ENCODE results near the gene TBX20.

GRCh38 chr7:35261476-35262285 is 7.8 kb upstream of the TBX20 start:
- TF ChIP-seq ZBTB21 (tag by site-specific recombination; IDR thresholded peaks at IDR 0.05) (no peak), ZNF658 (tag by site-specific recombination; IDR thresholded peaks at IDR 0.05) (no peak), CTCF (tag by site-specific recombination; IDR thresholded peaks at IDR 0.05) (no peak), ZNF660 (tag by site-specific recombination; IDR thresholded peaks at IDR 0.05) (no peak), GLIS1 (tag by site-specific recombination; IDR thresholded peaks at IDR 0.05) (no peak), ZBTB17 (tag by site-specific recombination; IDR thresholded peaks at IDR 0.05) (no peak), SP2 (tag by site-specific recombination; IDR thresholded peaks at IDR 0.05) (no peak)

Data from HEK293 (cell line).